Amygdala (tissue), 56 donors: ENCODE data around the gene RSPH9.

Experiments used
- DNase-seq, 56 donors: peaks; one replicate each; lab custom pipeline; 2025; lab: John Stamatoyannopoulos, UW

RSPH9 gene

GRCh38 chr6:43667245-43668150 is 22.7 kb downstream of the RSPH9 start:
- DNase-seq = peak in 54 of 56 donors; percentile 9 to 89 (median 66)

GRCh38 chr6:43668151-43669028 is 23.6 kb downstream of the RSPH9 start:
- peak in 43 of 56 donors; percentile 6 to 77 (median 45) for DNase-seq

- peak in 40 of 56 donors; percentile 28 to 78 (median 44) for DNase-seq
Measured at GRCh38 chr6:43669050-43669921, 24.4 kb downstream of the RSPH9 start.

- peak in 1 of 56 donors; percentile 36 for DNase-seq
Measured at GRCh38 chr6:43669922-43670622, 25.2 kb downstream of the RSPH9 start.

- no peak for DNase-seq
Measured at GRCh38 chr6:43670623-43670986, 25.8 kb downstream of the RSPH9 start.

GRCh38 chr6:43671011-43671800 is 26.4 kb downstream of the RSPH9 start:
- DNase-seq = no peak

GRCh38 chr6:43671801-43672690 is 27.2 kb downstream of the RSPH9 start:
- DNase-seq = no peak

GRCh38 chr6:43673444-43674084 is 28.7 kb downstream of the RSPH9 start:
- DNase-seq = peak in 38 of 56 donors; percentile 8 to 72 (median 26)

- DNase-seq = no peak
Measured at GRCh38 chr6:43674291-43674690, 29.5 kb downstream of the RSPH9 start.

GRCh38 chr6:43674921-43675320 is 30.1 kb downstream of the RSPH9 start:
- DNase-seq = no peak

- no peak for DNase-seq
Measured at GRCh38 chr6:43676962-43677606, 32.2 kb downstream of the RSPH9 start.

- no peak for DNase-seq
Measured at GRCh38 chr6:43677759-43678158, 32.9 kb downstream of the RSPH9 start.

- no peak for DNase-seq
Measured at GRCh38 chr6:43678341-43678740, 33.5 kb downstream of the RSPH9 start.

GRCh38 chr6:43679057-43679456 is 34.2 kb downstream of the RSPH9 start:
- peak in 1 of 56 donors; percentile 12 for DNase-seq

GRCh38 chr6:43680308-43681200 is 35.7 kb downstream of the RSPH9 start:
- no peak for DNase-seq

- DNase-seq = no peak
Measured at GRCh38 chr6:43681303-43681702, 36.5 kb downstream of the RSPH9 start.
